Retinal pigment epithelial cell (primary cell): ENCODE results near the gene PITRM1.

Experiments
- DNase-seq: peaks from one replicate; pipeline ENCODE4 v3.0.0-alpha.2; 2010; ENCODE audit warnings: low read depth
- H3K4me3 ChIP-seq: 2 replicates; pipeline ENCODE4 v1.5.1; 2011; ENCODE audit warnings: mild to moderate bottlenecking, low read length, control low read depth, moderate library complexity
- CTCF ChIP-seq: conservative IDR thresholded peaks from 2 replicates; pipeline ENCODE4 v1.5.1; 2011; ENCODE audit warnings: low read depth, low read length, control low read depth, inconsistent platforms

PITRM1 gene

DNA sequence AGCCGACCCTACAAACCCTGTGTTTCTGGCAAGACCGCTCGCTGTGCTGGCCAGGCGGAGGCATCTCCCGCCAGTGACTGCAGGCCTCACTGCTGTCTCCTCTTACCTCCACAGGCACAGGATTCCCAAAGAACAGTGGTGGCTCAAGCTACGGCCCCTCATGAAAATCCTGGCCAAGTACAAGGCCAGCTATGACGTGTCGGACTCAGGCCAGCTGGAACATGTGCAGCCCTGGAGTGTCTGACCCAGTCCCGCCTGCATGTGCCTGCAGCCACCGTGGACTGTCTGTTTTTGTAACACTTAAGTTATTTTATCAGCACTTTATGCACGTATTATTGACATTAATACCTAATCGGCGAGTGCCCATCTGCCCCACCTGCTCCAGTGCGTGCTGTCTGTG, 36.2 kb downstream of the PITRM1 start:
- DNase-seq, result no peak
- H3K4me3 ChIP-seq, result no peak overlapping the region
- TF ChIP-seq CTCF, result no peak

DNA sequence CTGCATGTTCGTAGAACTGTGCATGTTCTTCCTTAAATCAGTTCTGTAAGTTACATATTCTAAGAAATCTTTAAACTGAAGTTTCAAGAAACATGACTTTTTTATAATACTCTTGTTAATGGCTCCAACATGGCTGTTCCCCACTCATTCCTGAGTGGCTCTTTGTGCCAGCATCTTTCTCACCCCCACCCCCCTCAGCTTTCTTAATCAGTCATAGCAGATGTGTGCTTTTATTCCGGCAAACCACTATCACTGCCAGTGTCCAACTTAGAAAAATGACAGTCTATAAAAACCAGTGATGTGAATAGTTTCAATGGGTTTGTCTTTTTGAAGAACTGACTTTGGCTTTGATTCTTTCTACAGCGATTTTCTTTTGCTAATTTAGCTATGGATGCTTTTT, 37.6 kb downstream of the PITRM1 start:
- no peak for DNase-seq
- TF ChIP-seq CTCF, result no peak

DNA sequence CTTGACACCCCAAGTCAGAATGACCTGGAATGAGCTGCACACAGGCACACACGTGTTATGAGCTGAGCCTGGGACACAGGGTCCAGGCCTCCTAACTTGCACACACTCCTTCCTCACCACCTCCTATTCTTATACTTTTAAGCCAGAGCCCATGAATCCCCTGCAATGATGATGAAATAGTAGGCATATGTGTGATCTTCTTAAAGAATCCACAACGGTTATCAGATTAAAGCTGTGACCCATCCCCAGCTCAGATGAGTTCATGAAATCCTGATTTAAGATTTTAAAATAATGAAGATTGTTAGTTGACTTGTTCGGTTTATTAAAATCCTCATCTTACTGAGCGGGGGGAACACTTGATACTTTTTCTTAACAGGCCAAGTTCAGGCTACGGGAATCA, 38.6 kb downstream of the PITRM1 start:
- no peak for TF ChIP-seq CTCF
- DNase-seq, result no peak
- H3K4me3 ChIP-seq, result no peak overlapping the region

More for the DNA sequence above, 37.6 kb downstream of the PITRM1 start:
- H3K4me3 ChIP-seq, result no peak overlapping the region

- no peak for TF ChIP-seq CTCF
- no peak for DNase-seq
- no peak overlapping the region for H3K4me3 ChIP-seq
These were observed 40.3 kb downstream of the PITRM1 start for GRCh38 chr10:3132036-3133025.

GRCh38 chr10:3131098-3131497, 41.5 kb downstream of the PITRM1 start:
- H3K4me3 ChIP-seq, result no peak overlapping the region
- no peak for TF ChIP-seq CTCF
- DNase-seq, result no peak

DNA sequence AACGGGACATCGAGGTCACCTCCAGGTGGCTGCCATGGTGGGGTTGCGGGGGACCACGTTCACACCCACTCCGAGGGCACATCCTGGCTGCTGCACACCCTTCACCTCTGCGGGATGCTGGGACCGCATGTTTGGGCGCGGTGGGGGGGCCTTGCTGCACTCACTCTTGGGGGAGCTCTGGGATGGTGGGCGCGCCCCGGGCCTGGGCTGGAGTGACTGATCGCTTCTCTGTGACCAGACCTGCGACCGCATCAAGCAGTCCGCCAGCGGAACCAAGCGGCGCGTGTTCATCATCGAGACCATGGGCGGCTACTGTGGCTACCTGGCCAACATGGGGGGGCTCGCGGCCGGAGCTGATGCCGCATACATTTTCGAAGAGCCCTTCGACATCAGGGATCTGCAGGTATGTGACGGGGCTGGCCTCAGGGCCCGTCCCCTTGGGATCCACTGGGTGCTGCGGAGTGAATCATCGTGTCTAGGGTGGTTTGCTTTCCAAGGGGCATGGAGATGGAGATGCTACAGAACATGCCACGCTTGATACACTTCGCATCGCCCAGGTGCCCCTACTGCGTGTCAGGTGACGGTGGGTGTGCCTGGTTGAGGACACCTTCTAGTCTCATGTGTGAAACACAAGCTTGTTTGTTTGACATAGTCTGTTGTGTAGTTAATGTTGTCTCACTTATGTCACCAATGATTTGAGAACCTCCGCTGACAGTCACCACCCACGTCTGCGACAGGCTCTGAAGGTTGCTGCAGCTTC, 42.8 kb downstream of the PITRM1 start:
- no peak for TF ChIP-seq CTCF
- no peak overlapping the region for H3K4me3 ChIP-seq
- no peak for DNase-seq
